Right lung (tissue), 5 donors: ENCODE results near the gene ACSS3. TPM values are rescaled to one million over a fixed set of nuclear protein-coding genes. Genes with fewer than 3 reads are reported as not detected.
"Not testable (repeated sequence)": the region's sequence is repeated elsewhere in the genome, so short reads cannot be mapped to it uniquely, and the experiment has no call there.

Experiments
- DNase-seq, 2 donors: peaks; one replicate each; pipeline ENCODE4 v3.0.0-alpha.2; 2013
- polyA plus RNA-seq, 5 donors: library from polyadenylated mRNA; unstranded; fragments of 120-200 nt; gene quantifications; one replicate each; pipeline versions ENCODE4 v1.2.1 to v1.2.3, GENCODE V29; 2013; ENCODE audit warnings: inconsistent platforms in 1 of 5, low replicate concordance in 1 of 5; ENCODE audit not compliant: insufficient read length in 5 of 5, insufficient read depth in 1 of 5

The ACSS3 gene
- polyA plus RNA-seq, 5 donors, result 16.6 to 39.4 (median 33.6) TPM

DNA sequence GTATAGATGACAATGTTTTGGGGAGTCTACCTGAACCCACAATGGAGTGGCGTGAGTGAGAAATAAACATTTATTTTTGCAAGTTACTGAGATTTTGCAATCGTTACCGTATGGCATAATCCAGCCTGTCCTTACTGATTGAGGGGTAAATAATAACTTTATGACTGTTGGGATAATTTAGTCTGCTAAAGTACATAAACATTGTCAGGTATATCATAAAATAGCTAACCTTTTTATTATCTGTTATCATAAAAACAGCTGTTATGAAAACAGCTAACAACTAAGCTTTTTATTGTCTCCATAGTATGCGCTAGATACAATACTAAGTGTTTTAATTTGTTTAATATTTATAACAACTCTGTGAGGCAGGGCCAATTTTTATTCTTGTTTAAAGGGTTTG lies 10.3 kb downstream of the ACSS3 start:
- no peak for DNase-seq

DNA sequence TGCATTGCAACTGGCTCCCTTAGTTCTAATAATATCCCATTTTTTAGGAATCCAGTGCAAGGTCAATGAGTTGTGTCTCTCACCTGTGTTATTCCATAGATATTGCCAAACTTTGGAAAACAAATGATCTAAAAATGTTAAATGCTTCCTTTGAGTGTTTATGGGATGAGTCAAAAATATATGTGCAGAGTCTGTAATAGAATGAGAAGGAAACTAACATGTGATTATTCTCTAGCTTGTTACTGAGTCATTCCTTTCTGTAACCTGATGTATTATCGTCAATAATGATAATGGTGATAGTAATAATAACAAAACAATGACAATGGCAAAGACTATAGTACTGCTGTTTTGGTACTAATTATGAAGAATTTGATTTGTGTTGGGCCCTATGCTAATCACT lies 11.5 kb downstream of the ACSS3 start:
- no peak for DNase-seq

- DNase-seq, result no peak
Measured at GRCh38 chr12:81092053-81092452, 14.2 kb downstream of the ACSS3 start.

DNA sequence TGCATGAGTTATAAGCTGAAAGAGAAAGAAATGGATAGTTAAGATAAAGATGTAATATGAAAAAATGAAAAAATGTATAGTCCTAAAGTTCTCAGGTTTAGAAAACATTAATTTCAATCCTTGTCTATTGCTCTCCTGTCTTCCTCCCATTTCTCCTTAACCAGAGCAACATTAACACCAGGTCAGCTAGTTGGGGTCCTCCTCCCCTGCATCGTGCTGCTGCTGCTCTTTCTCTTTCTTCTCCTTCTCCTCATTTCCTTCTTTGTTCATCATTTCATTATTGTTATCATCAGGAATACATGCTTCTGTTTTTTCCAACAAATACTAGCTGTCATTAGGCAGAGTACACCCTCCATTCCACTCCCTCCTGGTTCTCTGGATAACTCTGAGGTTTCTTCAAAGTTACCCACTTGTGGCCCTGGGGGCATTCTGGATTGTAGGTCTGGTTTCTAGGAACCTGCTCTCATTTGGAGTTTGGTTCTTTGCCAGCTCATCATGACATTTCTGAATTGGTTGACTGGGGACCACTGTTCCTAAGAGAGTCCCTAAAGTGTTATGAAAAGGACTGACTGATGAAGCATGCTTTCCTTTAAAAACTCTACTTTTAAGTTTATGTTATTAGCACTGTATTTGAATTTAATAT lies 17.0 kb downstream of the ACSS3 start:
- DNase-seq, result no peak

DNA sequence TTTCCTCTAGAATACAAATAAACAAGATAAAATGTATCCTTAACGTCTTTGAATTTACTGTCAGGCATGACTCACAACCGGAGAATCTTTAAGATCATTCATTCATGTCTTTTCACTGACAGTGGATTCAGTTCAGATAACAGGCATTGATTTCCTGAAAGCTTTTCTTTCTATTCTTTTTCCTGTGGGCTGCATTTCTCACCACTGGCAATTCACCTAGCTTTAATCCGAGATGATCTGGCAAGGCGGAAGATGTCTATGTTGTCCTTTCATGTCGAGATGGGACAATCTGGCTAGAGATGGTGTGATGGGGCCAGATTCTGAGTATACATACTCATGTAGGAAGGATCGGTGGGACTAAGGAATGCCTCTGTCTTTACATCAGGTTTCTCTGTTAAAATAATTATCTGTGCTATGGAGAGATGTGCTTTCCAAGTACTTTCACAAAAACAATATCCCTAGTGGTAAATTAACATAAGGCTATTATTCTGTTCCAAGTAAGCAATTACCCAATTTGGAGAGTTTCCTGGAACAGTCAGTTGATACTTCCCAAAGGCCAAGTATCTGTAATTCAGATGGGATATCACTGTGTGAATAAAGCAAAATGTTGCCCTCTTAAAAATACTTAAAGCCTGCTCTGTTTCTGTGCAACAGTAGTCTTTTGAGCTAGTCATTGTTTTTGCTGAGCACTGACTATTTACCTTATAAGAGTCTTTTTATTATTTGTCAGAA lies 17.8 kb downstream of the ACSS3 start:
- DNase-seq, result peak in 1 of 2 donors; percentile 27

DNA sequence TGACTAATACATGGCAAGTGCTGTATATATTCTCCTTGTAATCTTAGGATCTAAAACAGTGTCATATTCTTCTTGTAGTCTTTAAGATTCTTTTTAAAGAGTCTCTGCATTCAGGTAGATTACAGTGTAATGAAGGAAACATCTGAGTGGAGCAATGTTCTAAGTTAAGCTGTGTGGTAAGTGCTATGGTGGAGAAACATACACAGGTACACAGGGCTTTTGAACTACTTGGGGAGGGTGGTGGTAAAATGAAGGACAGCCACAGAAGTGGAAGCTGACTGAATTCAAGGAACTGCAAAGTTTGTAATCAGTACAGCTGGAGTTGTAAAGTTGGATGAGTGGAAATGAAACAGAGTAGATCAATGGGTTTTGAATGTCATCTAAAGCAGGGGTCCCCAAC lies 27.8 kb downstream of the ACSS3 start:
- no peak for DNase-seq

DNA sequence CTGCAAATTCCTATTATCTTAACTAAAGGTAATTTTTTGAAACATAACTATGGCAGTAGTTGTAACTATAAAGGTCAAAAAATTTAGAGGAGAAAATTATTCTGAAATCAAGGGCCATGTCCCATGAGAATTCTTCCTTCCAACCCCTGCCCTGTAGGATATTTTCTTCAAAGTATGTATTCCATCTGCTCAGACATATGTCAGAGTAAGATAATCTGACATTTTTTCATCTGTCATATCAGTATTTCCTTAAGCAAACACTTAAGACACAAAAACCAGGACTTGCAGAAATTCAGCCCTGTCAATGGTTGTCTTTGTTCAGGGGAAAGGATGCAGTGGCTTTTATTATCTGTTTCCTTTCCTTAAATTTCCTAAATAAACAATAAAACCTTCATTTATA lies 36.3 kb downstream of the ACSS3 start:
- no peak for DNase-seq

DNA sequence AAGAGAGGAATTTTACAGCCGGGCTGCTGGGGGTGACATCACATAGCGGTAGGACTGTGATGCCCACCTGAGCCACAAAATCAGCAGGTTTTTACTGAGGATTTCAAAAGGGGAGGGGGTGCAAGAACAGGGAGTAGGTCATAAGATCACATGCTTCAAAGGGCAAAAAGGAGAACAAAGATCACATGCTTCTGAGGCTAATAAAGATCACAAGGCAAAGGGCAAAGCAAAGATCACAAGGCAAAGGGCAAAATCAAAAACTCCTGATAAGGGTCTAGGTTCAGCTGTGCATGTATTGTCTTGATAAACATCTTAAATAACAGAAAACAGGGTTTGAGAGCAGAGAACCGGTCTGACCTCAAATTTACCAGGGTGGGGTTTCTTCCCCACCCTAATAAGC lies 41.2 kb downstream of the ACSS3 start:
- not testable (repeated sequence) for DNase-seq

DNA sequence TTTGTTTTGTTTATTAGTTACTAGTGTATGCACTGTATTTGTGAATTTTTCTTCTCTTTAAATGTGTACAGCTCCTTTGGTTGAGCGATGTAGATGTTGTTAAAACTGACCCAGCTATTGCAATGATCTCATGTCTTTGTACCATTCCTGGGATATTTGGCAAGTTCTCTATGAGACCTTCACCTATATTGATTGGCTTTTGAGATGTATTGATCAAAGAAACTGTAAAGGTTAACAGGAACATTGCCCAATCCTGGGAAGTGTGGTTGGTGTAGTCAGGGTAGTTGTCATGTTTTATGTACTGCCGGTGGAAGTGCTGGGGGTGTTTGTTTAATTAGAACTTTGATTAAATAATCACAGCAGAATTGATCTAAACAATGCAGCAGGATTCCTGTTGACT lies 43.1 kb downstream of the ACSS3 start:
- no peak for DNase-seq

DNA sequence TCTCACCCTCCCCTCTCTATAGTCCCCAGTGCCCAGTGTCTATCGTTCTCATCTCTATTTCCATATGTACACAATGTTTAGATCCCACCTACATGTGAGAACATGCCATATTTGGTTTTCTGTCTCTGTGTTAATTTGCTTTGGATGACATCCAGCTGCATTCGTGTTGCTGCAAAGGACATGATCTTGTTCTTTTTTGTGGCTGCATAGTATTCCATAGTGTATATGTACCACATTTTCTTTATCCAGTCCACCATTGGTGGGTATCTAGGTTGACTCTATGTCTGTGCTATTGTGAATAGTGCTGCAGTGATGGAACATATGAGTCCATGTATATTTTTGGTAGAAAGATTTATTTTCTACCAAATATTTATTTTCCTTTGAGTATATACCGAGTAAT lies 45.7 kb downstream of the ACSS3 start:
- DNase-seq, result no peak

DNA sequence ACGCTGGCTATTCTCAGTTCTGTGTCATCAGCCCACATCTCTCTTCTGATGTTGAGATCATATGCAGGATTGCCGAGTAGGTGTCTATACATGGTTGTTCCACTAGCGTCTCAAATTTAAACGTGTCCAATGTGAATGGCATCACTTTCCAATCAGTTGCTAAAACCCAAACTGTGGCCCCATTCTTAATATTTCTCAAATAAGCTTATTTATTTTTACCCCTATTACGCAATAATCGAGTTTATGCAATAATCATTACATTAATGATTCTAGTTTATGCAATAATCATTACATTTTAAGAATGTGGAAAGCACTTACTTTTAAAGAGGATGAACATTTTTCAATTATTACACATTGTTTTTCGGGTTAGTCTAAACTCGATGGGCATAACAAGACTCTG lies 47.8 kb downstream of the ACSS3 start:
- no peak for DNase-seq

GRCh38 chr12:81128930-81129554 lies 51.2 kb downstream of the ACSS3 start:
- no peak for DNase-seq

GRCh38 chr12:81136519-81136918 lies 58.6 kb downstream of the ACSS3 start:
- no peak for DNase-seq

GRCh38 chr12:81137801-81138200 lies 59.9 kb downstream of the ACSS3 start:
- no peak for DNase-seq

DNA sequence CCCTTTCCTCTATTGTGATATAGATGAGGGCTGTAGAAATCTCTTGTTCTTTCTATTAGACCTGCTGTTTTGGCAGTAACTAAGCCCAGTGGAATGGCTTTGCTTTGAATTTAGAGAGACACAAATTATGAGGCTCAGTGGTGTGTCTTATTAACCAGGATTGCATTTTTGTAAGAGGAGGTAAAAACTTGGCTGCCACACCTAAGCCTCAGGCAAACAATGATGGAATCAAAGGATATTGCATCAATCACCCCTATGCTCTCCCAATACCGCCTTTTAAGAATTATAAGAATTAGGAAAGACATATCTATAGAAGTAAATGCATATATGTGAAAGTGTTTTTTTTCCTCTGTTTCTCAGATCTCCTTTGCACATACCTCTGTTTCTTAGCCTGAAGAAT lies 63.3 kb downstream of the ACSS3 start:
- DNase-seq, result no peak

DNA sequence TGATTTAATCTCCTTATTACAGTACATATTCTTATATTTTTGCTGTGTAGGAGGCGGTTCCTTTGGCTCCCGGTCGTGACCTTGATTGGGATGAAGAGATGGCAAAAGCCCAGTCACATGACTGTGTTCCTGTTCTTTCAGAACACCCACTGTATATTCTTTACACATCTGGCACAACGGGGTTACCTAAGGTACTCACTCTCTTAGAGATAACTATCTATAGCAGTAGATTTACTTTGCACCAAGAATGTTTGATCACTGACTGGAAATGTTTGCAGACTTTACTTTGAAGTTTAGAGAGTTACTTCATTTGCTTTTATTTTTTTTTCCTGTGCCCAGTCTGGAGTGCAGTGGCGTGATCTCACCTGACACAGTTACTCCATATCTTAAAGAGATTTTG lies 65.2 kb downstream of the ACSS3 start:
- peak; percentile 9 to 10 for DNase-seq

DNA sequence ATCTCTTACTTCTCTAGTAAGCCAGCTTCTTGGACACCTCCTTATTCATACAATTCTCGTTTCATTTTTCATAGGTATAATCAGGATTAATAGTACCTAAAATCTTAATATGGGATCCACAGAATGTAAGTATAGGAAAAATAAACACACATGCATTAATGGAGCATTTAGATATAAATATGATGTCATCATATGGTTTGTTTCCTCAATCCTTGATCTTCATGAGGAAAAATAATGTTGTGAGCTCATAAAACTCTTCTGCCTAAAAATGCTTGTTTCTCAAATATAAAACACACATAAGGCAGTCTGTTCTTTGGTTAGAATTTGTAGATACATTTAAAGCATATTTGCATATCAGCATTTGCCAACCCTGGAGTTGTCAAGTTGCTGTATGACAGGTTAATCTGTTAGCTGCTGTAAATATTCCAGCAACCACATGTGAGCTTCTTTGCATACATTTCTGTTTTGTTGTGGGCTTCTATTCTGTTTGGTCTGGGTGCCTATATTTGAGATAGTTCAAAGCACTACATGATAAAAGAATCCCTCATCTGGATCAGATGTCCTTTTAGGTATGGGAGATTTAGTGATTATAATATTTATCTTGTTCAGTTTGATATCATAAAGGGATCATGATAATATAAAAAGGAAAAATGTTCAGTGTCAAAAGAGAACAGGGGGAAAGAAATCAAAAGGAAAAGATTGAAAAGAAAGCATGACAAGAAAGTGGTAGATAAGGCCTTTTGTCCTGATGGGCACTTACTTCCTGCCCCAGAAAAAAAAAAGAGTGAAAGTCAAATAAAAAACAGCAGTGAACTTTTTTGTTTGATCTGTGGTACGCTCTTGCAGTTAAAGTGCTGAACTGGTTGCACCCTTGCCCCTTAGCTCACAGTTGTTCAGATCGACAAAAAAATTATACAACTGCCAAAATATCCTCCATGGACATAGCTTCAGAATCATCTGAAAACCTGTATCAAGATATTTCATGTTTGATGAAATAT lies 68.6 kb downstream of the ACSS3 start:
- DNase-seq, result no peak

- DNase-seq, result no peak
Measured at GRCh38 chr12:81147292-81147919, 69.5 kb downstream of the ACSS3 start.

DNA sequence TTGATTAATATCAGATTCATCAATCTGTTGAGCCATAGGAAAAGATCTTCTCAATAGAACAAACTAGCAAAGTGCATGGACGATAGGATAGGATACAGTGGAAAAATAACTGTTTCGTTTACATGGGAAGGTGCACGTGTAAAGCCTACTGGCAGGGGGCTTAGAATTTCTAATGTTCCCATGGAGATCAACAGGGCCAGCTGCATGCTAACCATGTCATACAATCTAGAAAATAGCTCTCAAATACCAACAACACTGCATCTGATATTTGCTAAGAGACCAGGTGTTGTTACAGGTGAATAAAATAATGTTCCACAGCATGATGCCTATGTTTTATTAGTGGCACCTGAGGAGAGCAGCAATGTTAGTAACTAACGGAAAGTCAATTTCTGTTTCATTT lies 72.5 kb downstream of the ACSS3 start:
- no peak for DNase-seq

DNA sequence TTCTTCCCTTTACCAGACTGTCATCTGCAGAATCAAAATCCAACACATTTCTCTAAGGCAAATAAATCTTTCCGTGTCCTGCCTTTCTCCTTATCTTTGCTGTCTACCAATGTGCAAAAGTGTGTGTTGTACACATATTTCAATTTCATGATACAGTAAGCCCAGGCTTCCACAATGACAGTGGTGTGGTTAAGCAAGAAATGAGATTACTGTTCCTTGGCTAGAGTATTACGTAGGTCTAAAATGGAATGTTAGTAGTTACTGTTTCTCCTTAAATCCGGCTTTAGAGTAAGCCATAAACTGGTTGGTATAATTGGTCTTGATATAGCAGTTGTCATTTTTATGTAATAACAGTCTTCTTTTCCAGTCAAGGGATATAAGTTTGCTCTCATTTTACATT lies 82.0 kb downstream of the ACSS3 start:
- no peak for DNase-seq

GRCh38 chr12:81161680-81162079 lies 83.8 kb downstream of the ACSS3 start:
- no peak for DNase-seq
